Epithelial cell of prostate (primary cell): ENCODE data around the gene NIPSNAP2.
"Not testable (repeated sequence)": the region's sequence is repeated elsewhere in the genome, so short reads cannot be mapped to it uniquely, and the experiment has no call there.

Experiments
- DNase-seq: peaks from one replicate; pipeline ENCODE4 v3.0.0-alpha.2; 2011; ENCODE audit warnings: low read depth, low spot score
- H3K27ac ChIP-seq: fragments of 450-650 bp; 2 replicates; pipeline ENCODE4 v1.5.1; 2017; ENCODE audit warnings: mild to moderate bottlenecking

Gene NIPSNAP2

GRCh38 chr7:55964261-55965099 lies at the start of gene NIPSNAP2:
Gene NIPSNAP2, plus strand, starts transcription at chr7:55964585. Its CDS starts 25 bp downstream, at chr7:55964610.
- no peak for DNase-seq
- H3K27ac ChIP-seq = peak within 1 kb of the TSS; percentile 92

GRCh38 chr7:55917771-55918170 lies 46.6 kb upstream of the NIPSNAP2 start:
- H3K27ac ChIP-seq = no peak overlapping the region
- DNase-seq = no peak

- H3K27ac ChIP-seq = no peak overlapping the region
- no peak for DNase-seq
These were observed 36.2 kb upstream of the NIPSNAP2 start for GRCh38 chr7:55928006-55928767.

GRCh38 chr7:55931421-55932151 lies 32.8 kb upstream of the NIPSNAP2 start:
- no peak overlapping the region for H3K27ac ChIP-seq

GRCh38 chr7:55939514-55940123 lies 24.8 kb upstream of the NIPSNAP2 start:
- no peak for DNase-seq
- no peak overlapping the region for H3K27ac ChIP-seq

More at GRCh38 chr7:55931421-55932151, 32.8 kb upstream of the NIPSNAP2 start:
- DNase-seq = no peak

- DNase-seq = no peak
- no peak overlapping the region for H3K27ac ChIP-seq
These were observed 17.8 kb upstream of the NIPSNAP2 start for GRCh38 chr7:55946545-55946944.

- H3K27ac ChIP-seq = peak within 1 kb of the TSS; percentile 47
- peak; percentile 66 for DNase-seq
These were observed 12.6 kb upstream of the NIPSNAP2 start, which contains the start of gene MRPS17 for GRCh38 chr7:55951637-55952351. Gene MRPS17, plus strand, starts transcription at chr7:55951877. Its CDS starts 1,319 bp downstream, at chr7:55953196.

GRCh38 chr7:55952352-55952671 lies 12.1 kb upstream of the NIPSNAP2 start:
- DNase-seq = not testable (repeated sequence)
- peak overlapping the region; percentile 47 for H3K27ac ChIP-seq

- no peak for DNase-seq
- H3K27ac ChIP-seq = no peak overlapping the region
These were observed 10.5 kb upstream of the NIPSNAP2 start for GRCh38 chr7:55953707-55954475.

GRCh38 chr7:55957190-55957589 lies 7.2 kb upstream of the NIPSNAP2 start:
- DNase-seq = no peak
- H3K27ac ChIP-seq = no peak overlapping the region

- H3K27ac ChIP-seq = peak overlapping the region; percentile 38
- peak; percentile 29 for DNase-seq
These were observed 2.4 kb upstream of the NIPSNAP2 start for GRCh38 chr7:55962014-55962413.

GRCh38 chr7:55963584-55964168 lies 709 bp upstream of the NIPSNAP2 start:
- no peak for DNase-seq
- peak overlapping the region; percentile 92 for H3K27ac ChIP-seq

GRCh38 chr7:55965100-55965470 lies 700 bp downstream of the NIPSNAP2 start:
- H3K27ac ChIP-seq = peak overlapping the region; percentile 92
- DNase-seq = no peak

GRCh38 chr7:55965805-55966421 lies 1.5 kb downstream of the NIPSNAP2 start:
- DNase-seq = peak; percentile 74
- peak overlapping the region; percentile 92 for H3K27ac ChIP-seq

- H3K27ac ChIP-seq = peak overlapping the region; percentile 92
- no peak for DNase-seq
These were observed 2.5 kb downstream of the NIPSNAP2 start for GRCh38 chr7:55966851-55967250.

GRCh38 chr7:55969391-55969790 lies 5.0 kb downstream of the NIPSNAP2 start:
- no peak for DNase-seq

GRCh38 chr7:55970561-55970960 lies 6.2 kb downstream of the NIPSNAP2 start:
- H3K27ac ChIP-seq = no peak overlapping the region
- DNase-seq = no peak

More at GRCh38 chr7:55969391-55969790, 5.0 kb downstream of the NIPSNAP2 start:
- H3K27ac ChIP-seq = no peak overlapping the region

- H3K27ac ChIP-seq = no peak overlapping the region
- no peak for DNase-seq
These were observed 6.6 kb downstream of the NIPSNAP2 start for GRCh38 chr7:55970978-55971377.
